Liver (tissue), 9 donors: Measurements from ENCODE around the gene MYO5A. TPM values are rescaled to one million over a fixed set of nuclear protein-coding genes. Genes with fewer than 3 reads are reported as not detected.
"Not testable (repeated sequence)": the region's sequence is repeated elsewhere in the genome, so short reads cannot be mapped to it uniquely, and the experiment has no call there.

Experiments used
- DNase-seq: peaks from one replicate; pipeline ENCODE4 v3.0.0-alpha.2; 2017; ENCODE audit warnings: low spot score
- H3K27ac ChIP-seq, 2 donors: one replicate each; pipeline ENCODE4 v1.7.0; 2013; ENCODE audit warnings: inconsistent platforms in 2 of 2, low read length in 2 of 2, control low read depth in 1 of 2, low read depth in 1 of 2, mild to moderate bottlenecking in 1 of 2
- H3K27me3 ChIP-seq, 4 donors: one replicate each; pipeline versions ENCODE4 v1.6.1 to v1.7.0; 2013; ENCODE audit warnings: low read length in 3 of 4, inconsistent platforms in 1 of 4, mild to moderate bottlenecking in 1 of 4, moderate library complexity in 1 of 4; ENCODE audit not compliant: control insufficient read depth in 4 of 4, insufficient read depth in 4 of 4
- H3K36me3 ChIP-seq, 4 donors: one replicate each; pipeline versions ENCODE4 v1.6.1 to v1.7.0; 2013; ENCODE audit warnings: low read length in 3 of 4, mild to moderate bottlenecking in 3 of 4, low read depth in 1 of 4, moderate library complexity in 1 of 4; ENCODE audit not compliant: control insufficient read depth in 4 of 4, insufficient read depth in 3 of 4
- H3K4me1 ChIP-seq, 4 donors: one replicate each; pipeline versions ENCODE4 v1.6.1 to v1.7.0; 2013; ENCODE audit warnings: low read length in 3 of 4, mild to moderate bottlenecking in 3 of 4, moderate library complexity in 1 of 4; ENCODE audit not compliant: control insufficient read depth in 4 of 4, insufficient read depth in 4 of 4
- H3K4me3 ChIP-seq, 3 donors: one replicate each; pipeline versions ENCODE4 v1.6.1 to v1.7.0; 2013; ENCODE audit warnings: low read length in 3 of 3, control low read depth in 1 of 3, low read depth in 1 of 3, mild to moderate bottlenecking in 1 of 3
- H3K9ac ChIP-seq, 2 donors: one replicate each; pipeline ENCODE4 v1.7.0; 2013; ENCODE audit warnings: low read length in 2 of 2, mild to moderate bottlenecking in 2 of 2, moderate library complexity in 2 of 2, control low read depth in 1 of 2, low read depth in 1 of 2
- H3K9me3 ChIP-seq, 4 donors: one replicate each; pipeline versions ENCODE4 v1.6.1 to v1.7.0; 2013; ENCODE audit warnings: low read length in 3 of 4; ENCODE audit not compliant: control insufficient read depth in 4 of 4
- EGR1 ChIP-seq, 2 donors: IDR thresholded peaks; 2 replicates each; pipeline ENCODE4 v1.6.1; 2016 to 2018; ENCODE audit warnings: antibody characterized with exemption in 2 of 2, low read depth in 2 of 2
- FOXA1 ChIP-seq: IDR thresholded peaks from 2 replicates; pipeline ENCODE4 v1.6.1; 2016; ENCODE audit warnings: antibody characterized with exemption
- HNF4A ChIP-seq, 2 donors: conservative IDR thresholded peaks; 2 replicates each; pipeline ENCODE4 v1.6.1; 2016; ENCODE audit warnings: antibody characterized with exemption in 2 of 2, mild to moderate bottlenecking in 2 of 2
- HNF4G ChIP-seq: IDR thresholded peaks from 2 replicates; pipeline ENCODE4 v1.6.1; 2016; ENCODE audit warnings: antibody characterized with exemption
- JUND ChIP-seq, 2 donors: IDR thresholded peaks; 2 replicates each; pipeline ENCODE4 v1.6.1; 2016; ENCODE audit warnings: antibody characterized with exemption in 2 of 2
- NR2F2 ChIP-seq: IDR thresholded peaks from 2 replicates; pipeline ENCODE4 v1.6.1; 2016; ENCODE audit warnings: antibody characterized with exemption
- RAD21 ChIP-seq, 2 donors: IDR thresholded peaks; 2 replicates each; pipeline ENCODE4 v1.6.1; 2016; ENCODE audit warnings: antibody characterized with exemption in 2 of 2, mild to moderate bottlenecking in 2 of 2
- RXRA ChIP-seq, 2 donors: IDR thresholded peaks; 2 replicates each; pipeline ENCODE4 v1.6.1; 2017 to 2018; ENCODE audit warnings: antibody characterized with exemption in 2 of 2, mild to moderate bottlenecking in 1 of 2
- TAF1 ChIP-seq: conservative IDR thresholded peaks from 2 replicates; pipeline ENCODE4 v1.6.1; 2016; ENCODE audit warnings: antibody characterized with exemption, mild to moderate bottlenecking
- YY1 ChIP-seq: IDR thresholded peaks from 2 replicates; pipeline ENCODE4 v1.6.1; 2016; ENCODE audit warnings: antibody characterized with exemption, mild to moderate bottlenecking
- WGBS: extraction: QIAGEN DNeasy Blood & Tissue Kit; methylation state at CpG from one replicate; pipeline ENCODE4 v1.1.7; 2013; 5-methylcytosine and 5-hydroxymethylcytosine counted together
- polyA plus RNA-seq, 2 donors: library from polyadenylated mRNA; stranded (reverse) in 1 of 2; unstranded in 1 of 2; fragments of 200-250 nt in 1 of 2; fragments of >200 nt in 1 of 2; fragmentation: Nextera tagmentation in 1 of 2; extraction: Ambion mirVana in 1 of 2; gene quantifications; one replicate each; pipeline versions ENCODE4 v1.2.1 to v1.2.3, GENCODE V29; 2013 to 2015
- total RNA-seq, 2 donors: library from RNA; depleted of rRNA; stranded (reverse); fragments of >200 nt; gene quantifications; one replicate each; pipeline ENCODE4 v1.2.3, GENCODE V29; 2014
- TF ChIP-seq, protein P1 (sequence below): IDR thresholded peaks from 2 replicates; pipeline ENCODE4 v1.6.1; 2016; ENCODE audit warnings: antibody characterized with exemption
- donor health status: healthy.
- donor health status: healthy.
- donor health status: healthy.
- donor health status: healthy.
- donor health status: healthy.

The MYO5A gene
- total and polyA plus RNA-seq, 4 donors = 1.0 to 7.1 (median 3.0) TPM

DNA sequence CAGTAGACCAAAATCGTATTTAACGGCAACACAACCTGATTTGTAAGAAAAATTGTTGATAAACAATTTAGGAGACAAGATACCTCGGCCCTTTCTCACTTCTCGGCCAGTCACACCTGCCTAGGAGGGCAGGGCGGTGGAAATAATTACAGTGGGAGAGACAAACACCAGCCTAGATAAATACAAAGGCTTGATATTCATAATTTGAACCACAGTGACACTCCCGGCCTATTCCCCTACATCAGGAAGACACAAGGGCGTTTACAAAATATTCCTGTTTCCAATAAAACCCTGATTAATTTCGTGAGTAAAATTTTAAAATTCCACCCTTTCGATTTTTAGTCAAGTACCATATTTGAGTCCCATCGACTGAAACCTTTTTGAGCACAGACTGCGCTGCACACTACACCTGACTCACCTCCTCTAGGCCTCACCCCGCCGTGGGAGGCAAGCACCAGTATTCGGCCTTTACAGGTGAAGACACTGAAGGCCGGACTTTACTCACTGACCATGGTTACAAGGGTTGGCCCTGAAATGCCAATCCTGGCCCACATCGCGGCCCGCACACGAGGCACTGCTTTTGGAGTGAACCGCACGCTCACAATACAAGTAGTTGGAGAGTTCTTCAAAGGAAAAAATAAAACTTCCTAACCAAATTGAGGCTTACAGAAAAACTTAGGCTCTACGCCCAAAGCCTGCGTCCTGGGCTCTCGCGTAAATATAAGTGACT, 39.4 kb upstream of the MYO5A start:
- 1% methylated on average over 25 of the region's 25 CpGs for WGBS
- H3K9me3 ChIP-seq = no peaks in the 10 kb centered on the region
- no peak for DNase-seq
- no peaks in the 10 kb centered on the region for H3K36me3 ChIP-seq
- H3K27me3 ChIP-seq = no peaks in the 10 kb centered on the region
- peak overlapping the region; percentile 71 to 92 (median 91) for H3K4me3 ChIP-seq
- peaks cover 8 to 23% (median 20%) of the 10 kb centered on the region in 4 donors for H3K4me1 ChIP-seq
- TF ChIP-seq FOXA1 (no peak), TAF1 (no peak), YY1 (peak; percentile 19), HNF4A (conservative IDR thresholded peaks at IDR 0.05) (peak; percentile 73 to 76), RXRA (IDR thresholded peaks at IDR 0.05) (peak in 1 of 2 donors; percentile 27)
- H3K9ac ChIP-seq = peak overlapping the region; percentile 87 to 94
- peak overlapping the region; percentile 84 to 91 for H3K27ac ChIP-seq

DNA sequence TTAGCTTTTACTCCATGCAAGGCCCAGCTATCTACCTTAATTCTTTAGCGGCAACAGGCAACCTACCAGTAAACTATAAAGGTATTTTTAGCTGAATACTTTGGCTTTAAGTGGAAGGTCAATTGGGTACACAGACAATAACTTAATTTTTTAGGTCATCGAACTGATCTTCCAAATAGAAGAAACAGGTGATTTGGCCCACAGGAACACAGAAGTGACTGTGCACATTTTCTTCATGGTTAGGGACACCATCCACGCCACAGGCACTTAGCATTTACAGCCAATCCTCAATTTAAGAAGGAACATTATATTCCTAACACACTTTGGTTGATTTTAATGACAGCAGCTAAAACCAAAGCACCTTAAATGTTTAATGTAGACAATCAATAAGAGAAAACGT, 38.2 kb upstream of the MYO5A start:
- H3K4me3 ChIP-seq = peak overlapping the region; percentile 37 to 91 (median 71)
- peak overlapping the region in 1 of 2 donors; percentile 94 for H3K9ac ChIP-seq
- H3K27ac ChIP-seq = no peak overlapping the region
- TF ChIP-seq RXRA (IDR thresholded peaks at IDR 0.05) = peak; percentile 31 to 66
- peak in 1 of 2 donors; percentile 21 for TF ChIP-seq HNF4A (conservative IDR thresholded peaks at IDR 0.05)
- no peak for TF ChIP-seq FOXA1
- 29% methylated on average over 4 of the region's 4 CpGs for WGBS
- peaks cover 8 to 23% (median 20%) of the 10 kb centered on the region in 4 donors for H3K4me1 ChIP-seq
- H3K36me3 ChIP-seq = no peaks in the 10 kb centered on the region
- H3K9me3 ChIP-seq = no peaks in the 10 kb centered on the region
- DNase-seq = no peak
- no peaks in the 10 kb centered on the region for H3K27me3 ChIP-seq

DNA sequence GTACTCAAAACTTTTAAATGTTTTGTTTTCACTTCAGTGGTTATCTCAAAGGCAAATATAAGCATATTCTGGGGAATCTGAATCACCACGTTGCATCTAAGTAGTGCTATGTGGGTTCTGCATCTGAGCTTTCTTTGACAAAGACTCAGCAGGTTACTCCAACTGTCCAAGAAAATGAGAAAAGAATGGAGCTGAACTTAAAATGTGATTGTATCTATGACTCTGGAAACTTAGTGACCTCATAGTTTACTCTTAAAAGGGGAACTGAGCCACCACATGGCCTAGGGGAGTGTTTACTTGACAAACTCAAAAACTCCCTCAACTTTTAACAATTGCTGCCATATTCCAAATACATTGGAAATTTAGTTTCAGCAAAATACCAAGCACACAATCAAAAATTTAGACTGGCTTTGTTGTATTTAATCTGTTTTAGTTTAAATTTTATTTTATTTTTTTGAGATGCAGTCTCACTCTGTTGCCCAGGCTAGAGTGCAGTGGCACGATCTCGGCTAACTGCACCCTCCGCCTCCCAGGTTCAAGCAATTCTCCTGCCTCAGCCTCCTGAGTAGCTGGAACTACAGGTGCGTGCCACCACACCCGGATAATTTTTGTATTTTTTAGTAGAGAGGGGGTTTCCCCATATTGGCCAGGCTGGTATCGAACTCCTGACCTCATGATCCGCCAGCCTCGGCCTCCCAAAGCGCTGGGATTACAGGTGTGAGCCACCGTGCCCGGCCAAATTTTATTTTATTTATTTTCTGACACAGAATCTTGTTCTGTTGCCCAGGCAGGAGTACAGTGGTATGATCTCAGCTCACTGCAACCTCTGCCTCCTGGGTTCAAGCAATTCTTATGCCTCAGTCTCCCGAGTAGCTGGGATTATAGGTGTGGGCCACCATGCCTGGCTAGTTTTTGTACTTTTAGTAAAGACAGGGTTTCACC, 37.0 kb upstream of the MYO5A start:
- peaks cover 11 to 27% (median 20%) of the 10 kb centered on the region in 4 donors for H3K4me1 ChIP-seq
- not testable (repeated sequence) for DNase-seq, H3K27ac ChIP-seq, H3K27me3 ChIP-seq, H3K36me3 ChIP-seq, H3K9ac ChIP-seq, H3K9me3 ChIP-seq, H3K4me3 ChIP-seq
- WGBS = 91% methylated on average over 13 of the region's 13 CpGs

DNA sequence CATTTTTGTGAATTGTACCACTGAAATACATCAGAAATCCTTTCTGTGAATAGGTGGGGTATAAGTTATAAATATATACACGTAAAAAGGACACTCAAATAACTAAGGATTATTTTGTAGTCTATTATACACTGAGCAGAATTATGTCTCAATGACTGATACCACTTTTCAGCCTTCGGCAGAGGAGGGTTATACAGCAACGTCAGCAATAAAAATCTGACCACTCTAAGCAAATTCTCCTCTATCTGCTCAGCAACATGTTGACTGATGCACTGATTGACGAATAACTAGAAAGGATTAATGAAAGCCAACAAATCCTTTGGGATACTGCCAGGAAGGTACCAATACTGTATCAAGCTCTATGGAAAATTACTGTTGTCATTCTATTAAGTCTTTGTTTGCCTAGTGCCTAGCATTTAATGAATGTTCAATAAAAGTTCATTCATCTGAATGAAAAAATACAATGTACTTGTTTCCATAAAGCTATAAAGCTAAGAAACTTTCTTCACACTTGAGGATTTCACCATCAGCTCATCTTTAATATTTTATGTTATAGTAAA, 34.9 kb upstream of the MYO5A start:
- 48% methylated on average over 4 of the region's 4 CpGs for WGBS
- no peaks in the 10 kb centered on the region for H3K9me3 ChIP-seq
- H3K9ac ChIP-seq = no peak overlapping the region
- H3K4me1 ChIP-seq = peaks cover 12 to 29% (median 21%) of the 10 kb centered on the region in 4 donors
- no peak for DNase-seq
- no peaks in the 10 kb centered on the region for H3K36me3 ChIP-seq
- no peak overlapping the region for H3K27ac ChIP-seq
- H3K4me3 ChIP-seq = no peak overlapping the region
- TF ChIP-seq EGR1 (IDR thresholded peaks at IDR 0.05; ENCODE audit: low read depth in 2 of 2) (no peak), HNF4G (no peak), HNF4A (conservative IDR thresholded peaks at IDR 0.05) (no peak), NR2F2 (no peak), JUND (IDR thresholded peaks at IDR 0.05) (no peak), YY1 (no peak), RAD21 (IDR thresholded peaks at IDR 0.05) (no peak), RXRA (IDR thresholded peaks at IDR 0.05) (no peak), TAF1 (no peak)
- TF ChIP-seq, protein P1, sequence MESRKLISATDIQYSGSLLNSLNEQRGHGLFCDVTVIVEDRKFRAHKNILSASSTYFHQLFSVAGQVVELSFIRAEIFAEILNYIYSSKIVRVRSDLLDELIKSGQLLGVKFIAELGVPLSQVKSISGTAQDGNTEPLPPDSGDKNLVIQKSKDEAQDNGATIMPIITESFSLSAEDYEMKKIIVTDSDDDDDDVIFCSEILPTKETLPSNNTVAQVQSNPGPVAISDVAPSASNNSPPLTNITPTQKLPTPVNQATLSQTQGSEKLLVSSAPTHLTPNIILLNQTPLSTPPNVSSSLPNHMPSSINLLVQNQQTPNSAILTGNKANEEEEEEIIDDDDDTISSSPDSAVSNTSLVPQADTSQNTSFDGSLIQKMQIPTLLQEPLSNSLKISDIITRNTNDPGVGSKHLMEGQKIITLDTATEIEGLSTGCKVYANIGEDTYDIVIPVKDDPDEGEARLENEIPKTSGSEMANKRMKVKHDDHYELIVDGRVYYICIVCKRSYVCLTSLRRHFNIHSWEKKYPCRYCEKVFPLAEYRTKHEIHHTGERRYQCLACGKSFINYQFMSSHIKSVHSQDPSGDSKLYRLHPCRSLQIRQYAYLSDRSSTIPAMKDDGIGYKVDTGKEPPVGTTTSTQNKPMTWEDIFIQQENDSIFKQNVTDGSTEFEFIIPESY = no peak
- no peaks in the 10 kb centered on the region for H3K27me3 ChIP-seq
